Endothelial cell of umbilical vein (primary cell): ENCODE data around the gene CTXND1.

Source experiments
- EZH2 ChIP-seq: IDR thresholded peaks from 2 replicates; pipeline ENCODE4 v1.6.1; 2012; ENCODE audit warnings: borderline replicate concordance, low read depth, mild to moderate bottlenecking, moderate library complexity, low read length, inconsistent platforms; ENCODE audit not compliant: severe bottlenecking
- FOS ChIP-seq: IDR thresholded peaks from 2 replicates; pipeline ENCODE4 v1.6.1; 2011; ENCODE audit warnings: mild to moderate bottlenecking, low read length, moderate library complexity, borderline replicate concordance; ENCODE audit not compliant: insufficient read depth
- POLR2A ChIP-seq: IDR thresholded peaks from 2 replicates; pipeline ENCODE4 v1.6.1; 2012; ENCODE audit warnings: low read depth, mild to moderate bottlenecking, control low read depth, low read length
- TF ChIP-seq, protein P1 (sequence below), 2 donors: IDR thresholded peaks; 1 replicate in 1 of 2; 2 replicates in 1 of 2; pipeline ENCODE4 v1.5.1; 2011; ENCODE audit warnings: low read length in 2 of 2, mild to moderate bottlenecking in 2 of 2, moderate library complexity in 2 of 2, control low read depth in 1 of 2, inconsistent platforms in 1 of 2, low read depth in 1 of 2; ENCODE audit not compliant: insufficient read depth in 1 of 2; ENCODE audit errors: extremely low read depth in 1 of 2
- TF ChIP-seq, protein P2 (sequence below): IDR thresholded peaks from 2 replicates; pipeline ENCODE4 v1.6.1; 2011; ENCODE audit not compliant: insufficient read depth, insufficient read length

DNA sequence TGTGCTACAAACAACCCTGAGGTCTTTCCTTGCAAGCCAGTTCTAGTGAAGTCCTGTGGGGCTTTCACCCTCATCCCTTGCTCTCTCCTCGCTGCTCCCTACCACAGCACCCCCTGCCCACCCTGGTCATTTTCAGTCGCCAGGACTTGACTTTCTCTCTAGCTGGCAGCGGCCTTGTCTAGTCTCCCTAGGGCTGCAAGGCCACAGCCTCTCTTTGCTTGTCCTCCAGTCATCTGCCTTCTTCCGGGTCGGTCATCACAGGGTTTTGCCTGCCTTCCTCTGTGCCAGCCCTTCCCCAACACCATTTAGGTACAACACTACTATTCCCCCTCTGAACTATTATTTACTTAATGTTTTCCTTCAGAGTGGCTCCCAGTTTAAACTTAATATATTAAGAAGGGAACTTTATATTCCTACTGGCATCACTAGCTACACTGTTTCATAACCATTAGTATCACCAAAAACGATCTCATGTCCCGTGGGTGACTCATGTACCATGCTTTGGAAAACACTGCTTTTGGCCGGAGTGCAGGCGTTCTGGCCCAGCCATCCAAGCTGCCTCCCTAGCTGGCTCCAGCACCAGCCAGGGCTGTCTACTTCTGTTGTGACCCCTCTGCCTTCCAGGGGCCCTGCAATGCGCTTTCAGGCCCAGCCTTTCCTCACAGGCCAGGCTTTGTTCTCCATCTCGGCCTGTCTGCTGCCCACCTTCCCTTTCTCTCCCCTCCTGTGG is 77.8 kb downstream of the CTXND1 start:
- TF ChIP-seq POLR2A (no peak), EZH2 (no peak), FOS (peak; percentile 68)
- TF ChIP-seq, protein P1, sequence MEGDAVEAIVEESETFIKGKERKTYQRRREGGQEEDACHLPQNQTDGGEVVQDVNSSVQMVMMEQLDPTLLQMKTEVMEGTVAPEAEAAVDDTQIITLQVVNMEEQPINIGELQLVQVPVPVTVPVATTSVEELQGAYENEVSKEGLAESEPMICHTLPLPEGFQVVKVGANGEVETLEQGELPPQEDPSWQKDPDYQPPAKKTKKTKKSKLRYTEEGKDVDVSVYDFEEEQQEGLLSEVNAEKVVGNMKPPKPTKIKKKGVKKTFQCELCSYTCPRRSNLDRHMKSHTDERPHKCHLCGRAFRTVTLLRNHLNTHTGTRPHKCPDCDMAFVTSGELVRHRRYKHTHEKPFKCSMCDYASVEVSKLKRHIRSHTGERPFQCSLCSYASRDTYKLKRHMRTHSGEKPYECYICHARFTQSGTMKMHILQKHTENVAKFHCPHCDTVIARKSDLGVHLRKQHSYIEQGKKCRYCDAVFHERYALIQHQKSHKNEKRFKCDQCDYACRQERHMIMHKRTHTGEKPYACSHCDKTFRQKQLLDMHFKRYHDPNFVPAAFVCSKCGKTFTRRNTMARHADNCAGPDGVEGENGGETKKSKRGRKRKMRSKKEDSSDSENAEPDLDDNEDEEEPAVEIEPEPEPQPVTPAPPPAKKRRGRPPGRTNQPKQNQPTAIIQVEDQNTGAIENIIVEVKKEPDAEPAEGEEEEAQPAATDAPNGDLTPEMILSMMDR (IDR thresholded peaks at IDR 0.05; ENCODE audit: extremely low read depth in 1 of 2, insufficient read depth in 1 of 2, low read depth in 1 of 2, low read length in 2 of 2), result no peak
- TF ChIP-seq, protein P2, sequence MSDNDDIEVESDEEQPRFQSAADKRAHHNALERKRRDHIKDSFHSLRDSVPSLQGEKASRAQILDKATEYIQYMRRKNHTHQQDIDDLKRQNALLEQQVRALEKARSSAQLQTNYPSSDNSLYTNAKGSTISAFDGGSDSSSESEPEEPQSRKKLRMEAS, result no peak
